ENCODE data around the gene GLTPD2. TPM values are rescaled to one million over a fixed set of nuclear protein-coding genes. Genes with fewer than 3 reads are reported as not detected.

GLTPD2 gene
- total RNA-seq, 1 experiment from 2014 or later, result not detected

DNA sequence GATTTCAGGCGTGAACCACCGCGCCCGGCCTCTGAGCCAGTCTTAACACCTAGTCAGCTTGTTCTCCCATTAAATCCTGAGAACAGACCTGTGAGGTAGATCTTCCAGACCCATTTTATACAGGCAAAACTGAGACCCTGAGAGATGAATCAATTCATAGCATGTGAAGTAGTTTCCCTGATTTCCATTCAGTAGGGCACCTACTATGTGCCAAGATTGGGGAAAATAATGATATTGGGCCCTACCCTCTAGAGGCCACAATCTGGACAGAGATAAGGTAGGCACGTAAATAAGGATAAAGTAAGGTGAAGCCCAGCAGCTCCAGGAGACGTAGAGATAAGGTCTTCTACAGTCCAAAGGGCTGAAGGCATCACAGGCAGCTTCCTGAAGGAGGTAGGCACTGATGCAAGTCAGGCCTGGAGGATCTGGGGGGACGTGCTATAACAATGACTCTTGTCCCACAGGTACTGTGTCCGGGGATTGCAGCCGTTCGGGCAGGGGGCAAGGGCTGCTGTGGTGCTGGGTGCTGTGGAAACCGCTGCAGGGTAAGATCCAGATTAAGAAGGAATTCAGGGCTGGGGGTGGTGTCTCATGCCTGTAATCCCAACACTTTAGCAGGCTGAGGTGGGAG is 8.3 kb upstream of the GLTPD2 start (continued):
- TF ChIP-seq, protein P1, sequence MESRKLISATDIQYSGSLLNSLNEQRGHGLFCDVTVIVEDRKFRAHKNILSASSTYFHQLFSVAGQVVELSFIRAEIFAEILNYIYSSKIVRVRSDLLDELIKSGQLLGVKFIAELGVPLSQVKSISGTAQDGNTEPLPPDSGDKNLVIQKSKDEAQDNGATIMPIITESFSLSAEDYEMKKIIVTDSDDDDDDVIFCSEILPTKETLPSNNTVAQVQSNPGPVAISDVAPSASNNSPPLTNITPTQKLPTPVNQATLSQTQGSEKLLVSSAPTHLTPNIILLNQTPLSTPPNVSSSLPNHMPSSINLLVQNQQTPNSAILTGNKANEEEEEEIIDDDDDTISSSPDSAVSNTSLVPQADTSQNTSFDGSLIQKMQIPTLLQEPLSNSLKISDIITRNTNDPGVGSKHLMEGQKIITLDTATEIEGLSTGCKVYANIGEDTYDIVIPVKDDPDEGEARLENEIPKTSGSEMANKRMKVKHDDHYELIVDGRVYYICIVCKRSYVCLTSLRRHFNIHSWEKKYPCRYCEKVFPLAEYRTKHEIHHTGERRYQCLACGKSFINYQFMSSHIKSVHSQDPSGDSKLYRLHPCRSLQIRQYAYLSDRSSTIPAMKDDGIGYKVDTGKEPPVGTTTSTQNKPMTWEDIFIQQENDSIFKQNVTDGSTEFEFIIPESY (IDR thresholded peaks at IDR 0.05; ENCODE audit: extremely low read depth, insufficient replicate concordance, low read length), result no peak
- TF ChIP-seq SP1 (IDR thresholded peaks at IDR 0.05; ENCODE audit: low read depth) (no peak), RAD21 (IDR thresholded peaks at IDR 0.05; ENCODE audit: low read depth) (no peak)

DNA sequence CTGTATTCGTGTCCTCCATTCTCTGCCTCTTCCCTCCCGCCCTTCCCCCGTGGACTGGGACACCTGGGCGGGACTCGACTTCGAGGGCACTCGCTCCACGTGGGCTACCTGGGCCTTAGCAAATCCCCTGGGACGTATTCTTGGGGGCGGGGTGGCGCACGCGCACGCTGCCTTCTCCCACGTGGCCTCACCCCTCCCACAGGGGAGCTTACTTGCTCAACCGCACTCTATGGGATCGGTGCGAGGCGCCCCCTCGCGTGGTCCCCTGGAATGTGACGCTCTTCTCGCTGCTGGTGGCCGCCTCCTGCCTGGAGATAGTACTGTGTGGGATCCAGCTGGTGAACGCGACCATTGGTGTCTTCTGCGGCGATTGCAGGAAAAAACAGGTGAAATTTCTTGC is 6.1 kb upstream of the GLTPD2 start:
- Histone ChIP-seq H3K27me3 (ENCODE audit: insufficient read depth, low read length) (no peaks in the 10 kb centered on the region), H2AFZ (ENCODE audit: low read depth, low read length, poor library complexity, severe bottlenecking) (no peak overlapping the region), H3K79me2 (ENCODE audit: insufficient read depth, low read length) (no peaks in the 10 kb centered on the region), H3K9ac (ENCODE audit: low read length) (no peak overlapping the region), H3K36me3 (ENCODE audit: control insufficient read depth in 1 of 2, insufficient read depth in 2 of 2, low read length in 2 of 2) (no peaks in the 10 kb centered on the region), H3K4me2 (ENCODE audit: low read length) (no peak overlapping the region), H3K27ac (ENCODE audit: low read depth, low read length) (no peak overlapping the region), H3K4me3 (replicated peaks in 1 of 2; ENCODE audit: low read depth in 1 of 2, low read length in 2 of 2) (no peak overlapping the region), H3K9me3 (ENCODE audit: control insufficient read depth in 1 of 2, insufficient read depth in 1 of 2, low read depth in 1 of 2, low read length in 2 of 2) (no peaks in the 10 kb centered on the region), H3K4me1 (ENCODE audit: control insufficient read depth in 1 of 2, insufficient read depth in 2 of 2, low read length in 2 of 2) (peaks cover 4% of the 10 kb centered on the region in 2 experiments; a peak in 3 of 4 replicates), H3K9me2 (ENCODE audit: insufficient read depth) (no peaks in the 10 kb centered on the region), H4K20me1 (ENCODE audit: insufficient read depth) (no peaks in the 10 kb centered on the region)
- intact Hi-C loops (cut with micrococcal nuclease), result no loop called here
- DNase-seq (ENCODE audit: low read depth, low spot score) (no peak), ATAC-seq (no peak)
- TF ChIP-seq EZH2 (IDR thresholded peaks at IDR 0.05), result no peak
- TF ChIP-seq, protein P2, sequence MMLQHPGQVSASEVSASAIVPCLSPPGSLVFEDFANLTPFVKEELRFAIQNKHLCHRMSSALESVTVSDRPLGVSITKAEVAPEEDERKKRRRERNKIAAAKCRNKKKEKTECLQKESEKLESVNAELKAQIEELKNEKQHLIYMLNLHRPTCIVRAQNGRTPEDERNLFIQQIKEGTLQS (IDR thresholded peaks at IDR 0.05), result no peak
- no peak for TF ChIP-seq ELF1 (IDR thresholded peaks at IDR 0.05; ENCODE audit: borderline replicate concordance, low read depth)
- TF ChIP-seq, protein P3, sequence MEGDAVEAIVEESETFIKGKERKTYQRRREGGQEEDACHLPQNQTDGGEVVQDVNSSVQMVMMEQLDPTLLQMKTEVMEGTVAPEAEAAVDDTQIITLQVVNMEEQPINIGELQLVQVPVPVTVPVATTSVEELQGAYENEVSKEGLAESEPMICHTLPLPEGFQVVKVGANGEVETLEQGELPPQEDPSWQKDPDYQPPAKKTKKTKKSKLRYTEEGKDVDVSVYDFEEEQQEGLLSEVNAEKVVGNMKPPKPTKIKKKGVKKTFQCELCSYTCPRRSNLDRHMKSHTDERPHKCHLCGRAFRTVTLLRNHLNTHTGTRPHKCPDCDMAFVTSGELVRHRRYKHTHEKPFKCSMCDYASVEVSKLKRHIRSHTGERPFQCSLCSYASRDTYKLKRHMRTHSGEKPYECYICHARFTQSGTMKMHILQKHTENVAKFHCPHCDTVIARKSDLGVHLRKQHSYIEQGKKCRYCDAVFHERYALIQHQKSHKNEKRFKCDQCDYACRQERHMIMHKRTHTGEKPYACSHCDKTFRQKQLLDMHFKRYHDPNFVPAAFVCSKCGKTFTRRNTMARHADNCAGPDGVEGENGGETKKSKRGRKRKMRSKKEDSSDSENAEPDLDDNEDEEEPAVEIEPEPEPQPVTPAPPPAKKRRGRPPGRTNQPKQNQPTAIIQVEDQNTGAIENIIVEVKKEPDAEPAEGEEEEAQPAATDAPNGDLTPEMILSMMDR (IDR thresholded peaks at IDR 0.05 in 2 of 3, conservative IDR thresholded peaks at IDR 0.05 in 1 of 3; ENCODE audit: borderline replicate concordance in 1 of 3, insufficient read depth in 1 of 3, low read depth in 2 of 3, low read length in 2 of 3), result no peak
- no peak for TF ChIP-seq YY1 (IDR thresholded peaks at IDR 0.05; ENCODE audit: extremely low read depth, insufficient replicate concordance, low read depth, low read length)
- no peak for TF ChIP-seq CEBPB (IDR thresholded peaks at IDR 0.05; ENCODE audit: low read depth)
- TF ChIP-seq, protein P4, sequence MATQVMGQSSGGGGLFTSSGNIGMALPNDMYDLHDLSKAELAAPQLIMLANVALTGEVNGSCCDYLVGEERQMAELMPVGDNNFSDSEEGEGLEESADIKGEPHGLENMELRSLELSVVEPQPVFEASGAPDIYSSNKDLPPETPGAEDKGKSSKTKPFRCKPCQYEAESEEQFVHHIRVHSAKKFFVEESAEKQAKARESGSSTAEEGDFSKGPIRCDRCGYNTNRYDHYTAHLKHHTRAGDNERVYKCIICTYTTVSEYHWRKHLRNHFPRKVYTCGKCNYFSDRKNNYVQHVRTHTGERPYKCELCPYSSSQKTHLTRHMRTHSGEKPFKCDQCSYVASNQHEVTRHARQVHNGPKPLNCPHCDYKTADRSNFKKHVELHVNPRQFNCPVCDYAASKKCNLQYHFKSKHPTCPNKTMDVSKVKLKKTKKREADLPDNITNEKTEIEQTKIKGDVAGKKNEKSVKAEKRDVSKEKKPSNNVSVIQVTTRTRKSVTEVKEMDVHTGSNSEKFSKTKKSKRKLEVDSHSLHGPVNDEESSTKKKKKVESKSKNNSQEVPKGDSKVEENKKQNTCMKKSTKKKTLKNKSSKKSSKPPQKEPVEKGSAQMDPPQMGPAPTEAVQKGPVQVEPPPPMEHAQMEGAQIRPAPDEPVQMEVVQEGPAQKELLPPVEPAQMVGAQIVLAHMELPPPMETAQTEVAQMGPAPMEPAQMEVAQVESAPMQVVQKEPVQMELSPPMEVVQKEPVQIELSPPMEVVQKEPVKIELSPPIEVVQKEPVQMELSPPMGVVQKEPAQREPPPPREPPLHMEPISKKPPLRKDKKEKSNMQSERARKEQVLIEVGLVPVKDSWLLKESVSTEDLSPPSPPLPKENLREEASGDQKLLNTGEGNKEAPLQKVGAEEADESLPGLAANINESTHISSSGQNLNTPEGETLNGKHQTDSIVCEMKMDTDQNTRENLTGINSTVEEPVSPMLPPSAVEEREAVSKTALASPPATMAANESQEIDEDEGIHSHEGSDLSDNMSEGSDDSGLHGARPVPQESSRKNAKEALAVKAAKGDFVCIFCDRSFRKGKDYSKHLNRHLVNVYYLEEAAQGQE (IDR thresholded peaks at IDR 0.05; ENCODE audit: low read depth), result no peak
- TF ChIP-seq POLR2A (IDR thresholded peaks at IDR 0.05; ENCODE audit: borderline replicate concordance, extremely low read depth, insufficient read depth, insufficient read length), result no peak
- no peak for TF ChIP-seq TCF7L2 (IDR thresholded peaks at IDR 0.05; ENCODE audit: borderline replicate concordance, extremely low read depth, insufficient read depth, insufficient read length)
- no peak for TF ChIP-seq SIN3A (IDR thresholded peaks at IDR 0.05; ENCODE audit: low read depth)
- TF ChIP-seq ZNF274 (IDR thresholded peaks at IDR 0.05; ENCODE audit: low read depth, low read length), result no peak
- TF ChIP-seq SP1 (IDR thresholded peaks at IDR 0.05; ENCODE audit: low read depth), result no peak
- POLR2A ChIA-PET, result no interaction called here
- RAD21 ChIA-PET (ENCODE audit: low non-redundant PET in 1 of 2, low total read pairs in 2 of 2, uncharacterized antibody in 2 of 2, unreplicated experiment in 2 of 2), result no interaction called here
- BruUV-seq (replicated peaks), result no TSS peak
- CTCF ChIA-PET, result no interaction called here

Data from HCT116 (cell line).